ENCODE measurements around the gene DNAJA3.

DNAJA3 gene

GRCh38 chr16:4425378-4426020, at the start of gene DNAJA3:
Gene DNAJA3, plus strand, starts transcription at chr16:4425868. Its CDS starts 14 bp downstream, at chr16:4425882.
- DNase-seq: peak; percentile 92

- DNase-seq: no peak
Observed at GRCh38 chr16:4376126-4376892, 49.4 kb upstream of the DNAJA3 start.

GRCh38 chr16:4376893-4377572, 48.6 kb upstream of the DNAJA3 start:
- no peak for DNase-seq

- no peak for DNase-seq
Observed at GRCh38 chr16:4377573-4378154, 48.0 kb upstream of the DNAJA3 start.

- no peak for DNase-seq
Observed at GRCh38 chr16:4378161-4378666, 47.5 kb upstream of the DNAJA3 start.

GRCh38 chr16:4378999-4379690, 46.5 kb upstream of the DNAJA3 start:
- DNase-seq: no peak

GRCh38 chr16:4380119-4381063, 45.3 kb upstream of the DNAJA3 start:
- no peak for DNase-seq

GRCh38 chr16:4381072-4381934, 44.4 kb upstream of the DNAJA3 start:
- no peak for DNase-seq

GRCh38 chr16:4381935-4382794, 43.5 kb upstream of the DNAJA3 start:
- DNase-seq: no peak

- no peak for DNase-seq
Observed at GRCh38 chr16:4382795-4383357, 42.8 kb upstream of the DNAJA3 start.

- DNase-seq: no peak
Observed at GRCh38 chr16:4383591-4384444, 41.9 kb upstream of the DNAJA3 start.

GRCh38 chr16:4384509-4384942, 41.1 kb upstream of the DNAJA3 start:
- DNase-seq: no peak

GRCh38 chr16:4385066-4385788, 40.4 kb upstream of the DNAJA3 start:
- DNase-seq: no peak

- DNase-seq: no peak
Observed at GRCh38 chr16:4385789-4386450, 39.7 kb upstream of the DNAJA3 start.

GRCh38 chr16:4386451-4386805, 39.2 kb upstream of the DNAJA3 start:
- no peak for DNase-seq

- DNase-seq: no peak
Observed at GRCh38 chr16:4386951-4387565, 38.6 kb upstream of the DNAJA3 start.

All from activated gamma-delta T cell treated with Interleukin-2 at 50 U/mL for 16 hours (primary cell).